Panc1 (cell line): ENCODE measurements around the gene HIPK2. TPM values are rescaled to one million over a fixed set of nuclear protein-coding genes. Genes with fewer than 3 reads are reported as not detected.

Experiments used
- ATAC-seq: fragments of 200-7000 bp; cut with Tn5 transposase; 2 replicates; pipeline ENCODE4 v1.9.1; 2020; ENCODE audit warnings: mild to moderate bottlenecking, moderate library complexity
- BruUV-seq: library from RNA; stranded (reverse); fragments of 400-500 nt; replicated peaks from 2 replicates; lab custom pipeline; 2021; lab: Mats Ljungman, UMichigan
- CTCF ChIA-PET: fragments of 300-600 bp; sonication (Branson Sonifier 250); formaldehyde crosslinking; loops from one replicate; lab custom pipeline; 2022; ENCODE audit warnings: antibody characterized with exemption; lab: Charles Lee
- POLR2A ChIA-PET: fragments of 300-600 bp; sonication (Branson Sonifier 250); formaldehyde crosslinking; loops from one replicate; lab custom pipeline; 2022; ENCODE audit warnings: antibody characterized with exemption; lab: Charles Lee
- DNase-seq: peaks from one replicate; pipeline ENCODE4 v3.0.0-alpha.2; 2010; ENCODE audit warnings: low read depth, low spot score
- H3K27ac ChIP-seq: 2 replicates; pipeline ENCODE4 v1.5.1; 2011; ENCODE audit warnings: mild to moderate bottlenecking, low read length, inconsistent platforms
- H3K27me3 ChIP-seq: fragments of 200-500 bp; sonication (Bioruptor generic); 2 replicates; pipeline ENCODE4 v1.6.0; 2014; ENCODE audit warnings: low read length, inconsistent platforms; ENCODE audit not compliant: control insufficient read depth, insufficient read depth
- H3K36me3 ChIP-seq: fragments of 200-500 bp; sonication (Bioruptor generic); 2 replicates; pipeline ENCODE4 v1.5.1; 2014; ENCODE audit warnings: inconsistent platforms, mild to moderate bottlenecking, low read length, moderate library complexity; ENCODE audit not compliant: control insufficient read depth, insufficient read depth
- H3K4me1 ChIP-seq: 2 replicates; pipeline ENCODE4 v1.5.1; 2011; ENCODE audit warnings: inconsistent platforms, mild to moderate bottlenecking, low read length, moderate library complexity; ENCODE audit not compliant: control insufficient read depth, insufficient read depth
- H3K4me3 ChIP-seq, 2 experiments: 2 replicates each; pipeline ENCODE4 v1.5.1; 2011 to 2012; ENCODE audit warnings: low read depth in 2 of 2, low read length in 2 of 2, mild to moderate bottlenecking in 2 of 2, inconsistent platforms in 1 of 2, moderate library complexity in 1 of 2
- H3K9me3 ChIP-seq: fragments of 200-500 bp; sonication (Bioruptor generic); 2 replicates; pipeline ENCODE4 v1.5.1; 2014; ENCODE audit warnings: low read depth, mild to moderate bottlenecking, inconsistent platforms, low read length, moderate library complexity; ENCODE audit not compliant: control insufficient read depth, insufficient read depth
- CTCF ChIP-seq: fragments of 450-650 bp; IDR thresholded peaks from 2 replicates; pipeline ENCODE4 v1.5.1; 2017; ENCODE audit warnings: mild to moderate bottlenecking
- POLR2AphosphoS5 ChIP-seq: IDR thresholded peaks from 2 replicates; pipeline ENCODE4 v1.6.1; 2012; ENCODE audit warnings: mild to moderate bottlenecking, low read depth, low read length, moderate library complexity
- REST ChIP-seq, 2 experiments: IDR thresholded peaks; 2 replicates each; pipeline ENCODE4 v1.6.1; 2011 to 2012; ENCODE audit warnings: low read depth in 2 of 2, control low read depth in 1 of 2, low read length in 1 of 2, mild to moderate bottlenecking in 1 of 2, moderate library complexity in 1 of 2; ENCODE audit not compliant: insufficient read depth in 1 of 2
- SIN3A ChIP-seq: IDR thresholded peaks from 2 replicates; pipeline ENCODE4 v1.6.1; 2012; ENCODE audit warnings: low read depth, mild to moderate bottlenecking, low read length, moderate library complexity, borderline replicate concordance; ENCODE audit not compliant: insufficient read depth
- TCF7L2 ChIP-seq: IDR thresholded peaks from 2 replicates; pipeline ENCODE4 v1.6.1; 2011; ENCODE audit warnings: mild to moderate bottlenecking, low read depth, low read length, inconsistent platforms
- in situ Hi-C: cut with HindIII; loops from 2 replicates; pipeline ENCODE4 v1.10.0; 2016; ENCODE audit warnings: low sequenced_read_pairs, low pct_unique_long_range_greater_than_20kb
- intact Hi-C: fragments of 100-400 bp; cut with micrococcal nuclease; formaldehyde crosslinking; loops from one replicate; pipeline ENCODE4 v1.10.0; 2022; ENCODE audit not compliant: unreplicated experiment
- total RNA-seq: library from RNA; stranded (reverse); gene quantifications from one replicate; pipeline ENCODE4 v1.2.1, GENCODE V29; 2021; ENCODE audit not compliant: unreplicated experiment

HIPK2 gene
- total RNA-seq, 1 experiment from 2014 or later = 34.1 TPM

- Histone ChIP-seq H3K27ac (no peak overlapping the region), H3K9me3 (no peaks in the 10 kb centered on the region), H3K4me3 (no peak overlapping the region), H3K36me3 (no peaks in the 10 kb centered on the region), H3K27me3 (no peaks in the 10 kb centered on the region), H3K4me1 (peaks cover 7% of the 10 kb centered on the region; the same call in 1 of the 2 replicates)
- ChIA-PET POLR2A (no interaction called here), CTCF (no interaction called here)
- intact Hi-C loops = no loop called here
- DNase-seq (no peak), ATAC-seq (no peak)
- no TSS peak for BruUV-seq
- no peak for TF ChIP-seq REST (IDR thresholded peaks at IDR 0.05; ENCODE audit: insufficient read depth in 1 of 2, low read depth in 2 of 2, low read length in 1 of 2)
- TF ChIP-seq TCF7L2 = no peak
- no peak for TF ChIP-seq POLR2AphosphoS5
- TF ChIP-seq SIN3A = no peak
- TF ChIP-seq CTCF = no peak
- in situ Hi-C loops = no loop called here
Observed at GRCh38 chr7:139661043-139661440, 116.8 kb downstream of the HIPK2 start.

GRCh38 chr7:139660317-139661042, 117.3 kb downstream of the HIPK2 start:
- ChIA-PET POLR2A (no interaction called here), CTCF (no interaction called here)
- DNase-seq (no peak), ATAC-seq (no peak)
- intact Hi-C loops = no loop called here
- in situ Hi-C loops = no loop called here
- H3K36me3 ChIP-seq = no peaks in the 10 kb centered on the region
- no peak overlapping the region for H3K4me3 ChIP-seq
- H3K27ac ChIP-seq = no peak overlapping the region; the same call in 1 of the 2 replicates
- TF ChIP-seq SIN3A (no peak), REST (IDR thresholded peaks at IDR 0.05; ENCODE audit: insufficient read depth in 1 of 2, low read depth in 2 of 2, low read length in 1 of 2) (no peak), TCF7L2 (no peak), POLR2AphosphoS5 (no peak), CTCF (no peak)
- H3K4me1 ChIP-seq = peaks cover 7% of the 10 kb centered on the region; the same call in 1 of the 2 replicates
- no peaks in the 10 kb centered on the region for H3K27me3 ChIP-seq
- H3K9me3 ChIP-seq = no peaks in the 10 kb centered on the region
- no TSS peak for BruUV-seq
